HG02973 (cell line): ENCODE data around the gene STK32B.

Experiments used
- ATAC-seq: cut with Tn5 transposase; IDR thresholded peaks from one replicate; pipeline ENCODE4 v1.9.1; 2021; ENCODE audit warnings: moderate library complexity; ENCODE audit not compliant: unreplicated experiment

STK32B gene

DNA sequence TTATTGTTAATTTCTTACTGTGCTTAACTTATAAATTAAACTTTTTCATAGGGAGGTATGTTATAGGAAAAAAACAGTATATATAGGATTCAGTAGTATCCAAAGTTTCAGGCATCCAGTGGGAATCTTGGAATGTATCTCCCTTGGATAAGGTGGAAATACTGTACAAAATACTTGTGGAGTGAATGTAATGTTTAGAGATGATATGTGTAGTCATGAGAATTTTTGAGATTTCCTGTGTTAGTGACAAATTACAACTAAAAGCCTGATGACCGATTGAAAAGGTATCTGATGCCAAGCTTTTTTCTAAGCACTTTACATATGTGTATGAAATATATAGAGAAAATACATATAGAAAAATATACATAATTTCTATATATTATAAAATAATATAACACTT, 69.2 kb downstream of the STK32B start:
- ATAC-seq = no peak

DNA sequence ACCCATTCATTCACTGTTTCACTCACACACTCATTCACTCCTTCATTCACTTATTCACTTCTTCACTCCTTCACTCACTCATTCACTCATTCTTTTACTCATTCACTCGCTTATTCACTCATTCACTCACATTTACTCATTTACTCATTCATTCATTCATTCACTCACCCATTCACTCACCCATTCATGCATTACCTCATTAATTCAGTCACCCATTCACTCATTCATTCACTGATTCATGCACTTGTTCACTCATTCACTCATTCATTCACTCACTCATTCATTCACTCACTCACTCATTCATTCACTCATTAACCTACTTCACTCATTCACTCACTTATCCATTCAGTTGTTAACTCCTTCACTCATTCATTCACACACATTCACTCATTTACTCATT, 70.8 kb downstream of the STK32B start:
- no peak for ATAC-seq

DNA sequence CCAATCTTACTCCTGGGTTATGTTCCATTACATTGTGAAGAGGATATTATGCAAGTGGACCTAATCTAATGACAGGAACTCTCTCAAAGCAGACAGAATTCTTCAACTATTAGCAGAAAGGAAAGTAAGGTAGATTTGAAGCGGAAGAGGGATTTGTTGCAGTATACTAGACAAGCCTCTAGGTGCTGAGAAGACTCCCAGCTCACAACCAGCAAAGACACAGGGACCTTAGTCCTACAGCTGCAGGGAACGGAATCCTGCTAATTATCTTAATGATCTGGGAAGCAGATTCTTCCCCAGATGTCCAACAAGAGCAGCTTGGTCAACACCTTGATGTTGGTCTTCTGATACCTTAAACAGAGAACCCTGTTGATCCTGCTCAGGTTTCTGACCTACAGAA, 73.6 kb downstream of the STK32B start:
- ATAC-seq = no peak

DNA sequence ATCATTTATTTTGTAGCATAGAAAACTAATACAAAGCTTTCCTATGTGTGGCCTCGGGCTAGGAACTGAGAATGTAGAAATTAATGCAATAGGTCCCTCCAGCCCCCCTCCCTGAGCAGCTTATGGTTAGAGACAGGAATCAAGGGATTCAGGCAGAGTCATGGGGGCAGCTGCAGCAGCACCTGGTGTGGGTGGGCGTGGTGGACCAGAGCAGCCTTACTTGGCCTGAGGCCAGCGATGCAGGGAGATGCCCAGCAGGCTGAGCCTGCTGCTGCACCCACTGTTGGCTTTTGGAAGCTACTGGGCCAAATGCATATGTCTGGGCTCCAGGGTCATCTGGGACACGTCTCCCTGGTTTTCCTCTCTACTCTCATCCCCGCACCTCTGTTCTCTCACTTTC, 74.0 kb downstream of the STK32B start:
- no peak for ATAC-seq

DNA sequence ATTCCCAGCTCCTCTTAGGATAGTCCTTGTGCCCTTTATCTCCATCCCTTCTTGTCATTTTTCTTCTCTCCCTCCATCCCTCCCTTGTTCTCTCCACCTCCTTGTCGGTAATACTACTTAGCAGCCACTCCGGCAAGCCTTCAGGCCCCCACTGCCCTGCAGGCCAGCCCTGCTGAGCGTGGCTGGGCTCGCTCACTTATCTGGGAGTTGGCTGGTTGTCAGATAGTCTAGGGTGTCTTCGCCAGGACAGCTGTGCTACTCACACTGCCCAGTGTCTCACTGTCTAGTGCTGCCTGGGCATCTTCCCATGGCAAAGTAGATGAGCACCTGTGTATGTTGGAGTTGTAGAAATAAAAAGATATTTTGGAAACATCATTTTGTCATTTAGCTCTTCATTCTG, 75.0 kb downstream of the STK32B start:
- ATAC-seq = no peak

DNA sequence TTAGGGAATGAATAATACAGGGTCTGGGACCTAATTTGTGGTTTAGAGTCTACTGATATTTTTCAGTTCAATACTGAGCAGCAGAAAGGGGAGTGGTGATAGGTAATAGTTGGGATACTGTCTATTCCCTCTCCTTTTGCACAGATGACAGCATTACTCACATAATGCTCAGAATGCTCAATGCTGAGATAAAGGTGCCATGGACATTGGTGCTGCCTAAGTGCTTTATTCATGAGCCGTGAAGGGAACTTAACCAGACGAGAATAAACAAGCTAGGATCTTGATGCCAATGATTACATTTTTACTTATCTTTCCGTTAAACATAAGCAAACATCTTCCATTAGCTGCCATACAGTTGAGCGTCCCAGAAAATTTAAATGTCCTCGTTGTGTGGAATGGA, 75.6 kb downstream of the STK32B start:
- ATAC-seq = no peak

DNA sequence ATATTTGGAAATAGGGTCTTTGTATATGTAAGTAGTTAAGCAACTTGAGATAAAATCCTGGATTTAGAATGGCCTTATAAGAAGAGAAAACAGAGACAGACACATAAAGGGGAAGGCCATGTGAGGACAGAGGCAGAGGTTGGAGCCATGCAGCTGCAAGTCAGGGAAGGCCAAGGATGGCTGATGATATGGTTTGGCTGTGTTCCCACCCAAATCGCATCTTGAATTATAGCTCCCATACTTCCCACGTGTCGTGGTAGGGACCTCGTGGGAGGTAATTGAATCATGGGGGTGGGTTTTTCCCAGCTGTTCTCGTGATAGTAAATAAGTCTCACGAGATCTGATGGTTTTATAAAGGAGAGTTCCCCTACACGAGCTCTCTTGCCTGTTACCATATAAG, 76.3 kb downstream of the STK32B start:
- ATAC-seq = no peak

DNA sequence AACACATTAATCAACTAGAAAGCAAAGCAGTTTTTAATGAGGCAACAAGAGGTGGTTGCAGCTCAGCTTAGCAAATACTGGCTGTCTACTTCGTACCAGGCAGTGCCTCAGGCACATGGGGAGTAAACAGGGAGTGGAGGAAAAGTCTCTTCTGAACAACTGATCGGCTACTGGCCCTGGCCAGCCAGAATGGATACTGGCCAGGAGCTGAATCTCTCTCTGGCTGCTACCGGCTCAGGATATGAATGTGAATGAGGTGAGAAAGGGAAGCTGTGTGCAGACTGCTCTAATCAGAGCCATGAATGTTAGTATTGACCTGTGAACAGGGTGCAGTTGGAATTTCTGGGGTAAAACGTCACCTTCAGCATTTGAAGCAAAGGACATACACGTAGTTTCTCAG, 77.3 kb downstream of the STK32B start:
- ATAC-seq = no peak

DNA sequence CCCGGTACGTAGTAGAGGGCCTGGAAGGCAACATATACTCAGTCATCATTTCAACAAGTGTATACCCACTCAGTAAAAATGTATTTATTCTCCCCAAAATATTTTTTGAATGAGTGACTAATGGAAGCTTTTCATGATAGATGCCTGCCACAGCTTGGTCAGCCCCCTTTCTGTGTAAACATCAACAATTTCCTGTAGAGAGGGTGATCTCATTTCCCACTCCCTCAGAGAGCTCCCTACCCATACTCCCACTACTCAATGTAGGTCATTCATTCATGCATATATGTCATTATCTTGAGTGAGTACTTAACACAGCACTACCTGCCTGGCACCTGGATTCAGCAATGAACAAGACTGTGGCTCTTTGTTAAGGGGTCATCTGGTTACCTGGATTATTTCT, 81.9 kb downstream of the STK32B start:
- no peak for ATAC-seq

DNA sequence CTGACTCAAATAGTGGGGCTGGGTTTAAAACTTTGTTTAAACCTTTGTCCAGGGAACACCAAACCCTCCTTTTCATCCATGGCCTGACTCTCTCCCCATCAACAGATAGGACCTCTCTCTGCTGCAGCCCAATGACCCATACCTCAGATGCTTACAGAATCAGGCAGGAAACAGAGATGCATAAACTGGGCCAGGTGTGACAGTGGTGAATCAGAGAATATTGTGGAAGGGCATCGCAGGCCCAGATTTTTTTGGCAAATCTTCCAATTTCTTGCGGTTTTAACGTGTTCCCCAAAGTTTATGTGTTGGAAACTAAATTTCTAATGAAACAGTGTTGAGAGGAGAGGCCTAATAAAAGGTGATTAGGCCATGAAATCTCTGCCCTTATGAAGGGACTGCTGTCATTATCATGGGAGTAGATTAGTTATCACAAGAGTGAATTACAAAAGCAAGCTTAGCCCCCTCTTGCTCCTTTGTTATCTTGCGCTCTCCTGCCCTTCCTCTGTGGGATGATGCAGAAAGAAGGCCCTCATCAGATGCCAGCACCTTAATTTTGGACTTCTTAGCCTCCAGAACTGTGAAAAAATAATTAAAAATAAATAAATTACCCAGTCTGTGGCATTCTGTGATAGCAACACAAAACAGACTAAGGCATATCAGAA, 82.8 kb downstream of the STK32B start:
- no peak for ATAC-seq

DNA sequence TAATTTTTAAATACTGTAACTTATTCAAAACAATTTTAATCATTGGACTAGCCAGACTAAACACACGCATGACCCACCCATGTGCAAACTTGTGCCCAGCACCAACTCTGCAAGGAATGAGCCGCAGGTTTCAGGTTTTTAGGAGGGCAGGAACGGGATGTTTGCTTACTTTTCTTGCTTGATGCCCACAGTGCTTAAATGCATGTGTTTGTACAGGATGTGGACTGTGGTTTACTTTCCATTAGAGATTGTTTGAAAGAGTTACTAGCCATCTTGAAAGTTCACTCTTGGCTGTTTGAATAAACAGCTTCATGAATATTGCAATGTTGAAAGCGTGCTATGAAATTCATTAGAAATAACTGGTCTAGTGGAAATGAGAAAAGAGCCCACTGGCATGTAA, 83.3 kb downstream of the STK32B start:
- ATAC-seq = no peak

DNA sequence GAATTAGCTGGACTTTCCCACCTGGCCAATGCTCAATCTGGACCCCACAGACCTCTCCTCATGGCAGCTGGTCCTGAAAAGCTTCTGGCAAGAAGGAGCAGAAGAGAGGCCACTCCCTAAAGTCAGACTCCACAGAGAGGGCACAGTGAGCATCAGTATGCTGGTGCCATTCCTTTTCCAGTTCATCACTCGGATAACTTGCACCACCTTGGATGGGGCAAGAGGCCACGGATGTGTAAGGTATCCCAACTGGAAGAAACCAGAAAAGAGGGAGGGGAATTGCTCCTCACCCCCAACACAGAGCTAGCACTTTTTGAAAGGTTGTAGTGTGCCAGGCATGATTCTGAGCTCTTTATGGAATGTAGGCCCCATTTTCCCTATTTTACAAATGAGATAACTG, 85.9 kb downstream of the STK32B start:
- ATAC-seq = no peak

DNA sequence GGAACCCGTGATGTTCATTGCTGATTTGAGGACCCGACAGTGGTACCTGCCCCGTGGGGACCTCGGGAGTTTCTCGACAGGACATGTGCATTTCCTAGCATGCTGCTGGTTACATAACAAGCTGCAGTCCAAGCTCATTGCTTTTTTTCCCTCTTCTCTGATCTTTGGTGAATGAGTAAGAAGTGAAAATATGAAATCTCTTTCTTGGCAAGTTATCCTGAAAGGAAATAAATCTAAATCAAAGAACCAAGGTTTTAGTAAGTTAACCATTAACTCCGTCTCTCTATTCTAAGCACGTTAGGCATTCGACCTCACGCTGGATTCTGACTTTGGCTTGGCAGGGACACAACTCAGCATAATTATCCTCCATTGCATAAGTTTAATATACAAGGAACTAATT, 86.6 kb downstream of the STK32B start:
- ATAC-seq = no peak

DNA sequence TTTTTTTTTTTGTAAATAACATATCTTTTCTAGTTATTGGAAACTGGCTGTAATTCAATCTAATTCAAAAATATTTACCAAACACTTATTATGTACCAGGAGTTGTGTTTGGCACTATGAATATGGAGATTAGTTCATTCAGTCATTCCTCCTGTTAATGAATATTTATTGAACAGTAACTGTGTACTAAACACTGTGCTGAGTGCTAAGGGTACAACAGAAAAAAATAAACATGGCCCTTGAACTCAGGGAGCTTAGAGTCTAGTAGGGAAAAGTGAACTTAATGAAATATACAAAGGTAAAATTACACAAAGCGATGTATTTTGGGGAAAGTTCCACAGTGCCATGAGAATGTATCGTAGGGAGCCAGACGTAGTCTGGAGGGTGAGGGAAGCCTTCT, 87.1 kb downstream of the STK32B start:
- no peak for ATAC-seq

DNA sequence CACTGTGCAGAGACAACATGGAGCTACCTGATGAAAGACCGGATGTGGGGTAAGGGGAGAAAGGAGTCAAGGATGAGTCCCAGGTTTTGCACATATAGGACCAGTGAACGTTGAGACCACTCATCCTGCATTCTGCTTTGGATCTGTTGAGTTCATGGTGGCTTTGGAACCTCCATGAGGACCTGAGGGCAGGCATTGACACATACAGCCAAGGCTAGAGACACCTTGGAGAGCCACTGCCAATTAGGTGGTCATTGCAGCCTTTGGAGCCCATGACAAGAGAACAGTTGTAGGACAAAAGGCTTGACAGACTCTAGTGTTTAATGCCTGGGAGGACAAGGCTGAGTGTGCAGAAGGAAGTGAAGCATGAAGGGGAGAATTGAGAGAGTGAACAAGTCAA, 87.9 kb downstream of the STK32B start:
- ATAC-seq = no peak

DNA sequence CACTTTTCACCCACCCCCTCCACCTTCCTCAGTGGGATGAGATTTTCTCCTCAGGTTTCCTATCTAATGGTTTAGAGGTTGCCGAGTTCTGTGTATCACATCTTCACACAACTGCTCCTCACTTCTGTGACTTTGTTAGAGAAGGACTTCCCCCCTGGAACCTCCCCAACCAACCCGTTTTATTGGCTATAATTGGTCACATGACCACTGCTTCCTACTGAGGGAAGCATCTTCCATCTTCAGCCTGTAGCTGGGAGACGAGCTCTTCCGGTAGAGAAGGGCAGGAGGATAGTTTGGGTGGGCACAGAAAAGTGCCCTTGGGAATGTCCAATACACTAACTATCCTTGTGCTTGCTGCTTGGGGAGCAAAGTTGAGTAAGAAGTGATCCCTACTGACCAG, 90.5 kb downstream of the STK32B start:
- ATAC-seq = no peak

DNA sequence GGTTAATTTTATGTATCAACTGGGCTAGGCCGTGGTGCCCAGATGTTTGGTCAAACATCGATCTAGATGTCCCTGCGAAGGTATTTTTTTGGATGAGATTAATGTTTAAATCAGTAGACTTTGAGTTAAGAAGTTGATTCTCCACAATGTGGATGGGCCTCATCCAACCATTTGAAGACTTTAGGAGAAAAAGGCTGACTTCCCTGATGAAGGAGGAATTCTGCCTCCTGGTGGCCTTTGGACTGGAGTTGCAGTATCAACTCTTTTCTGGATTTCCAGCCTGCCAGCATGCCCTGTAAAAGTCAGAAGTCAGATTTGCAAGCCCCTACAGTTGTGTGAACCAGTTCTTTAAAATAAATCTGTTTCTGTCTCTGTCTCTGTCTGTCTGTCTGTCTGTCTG, 91.4 kb downstream of the STK32B start:
- ATAC-seq = no peak

DNA sequence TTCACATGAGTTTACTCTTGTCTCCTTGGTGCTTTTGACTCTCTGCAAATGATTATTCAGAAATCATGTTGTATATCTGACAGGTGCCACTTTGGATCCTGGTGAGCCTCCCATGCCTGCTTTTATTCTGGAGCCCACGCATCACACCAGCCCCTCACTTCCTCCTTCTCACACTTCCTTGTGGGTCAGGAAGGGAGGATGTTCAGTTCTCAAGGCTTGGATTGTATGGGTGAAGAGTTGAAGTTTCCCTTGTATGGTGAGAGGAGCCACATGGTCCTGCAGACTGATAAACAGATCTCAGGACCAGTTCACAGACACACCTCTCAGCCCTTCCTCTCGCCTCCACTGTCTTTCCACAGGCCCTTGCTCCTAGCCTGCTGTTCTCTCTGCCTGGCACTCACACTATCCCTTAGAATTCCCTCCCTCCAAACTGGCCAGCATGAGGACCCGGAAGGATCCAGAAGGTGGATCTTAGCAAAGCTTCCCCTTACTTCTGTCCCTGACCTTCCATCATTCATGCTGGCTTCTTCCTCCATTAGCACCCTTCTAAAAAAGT, 92.1 kb downstream of the STK32B start:
- ATAC-seq = no peak

DNA sequence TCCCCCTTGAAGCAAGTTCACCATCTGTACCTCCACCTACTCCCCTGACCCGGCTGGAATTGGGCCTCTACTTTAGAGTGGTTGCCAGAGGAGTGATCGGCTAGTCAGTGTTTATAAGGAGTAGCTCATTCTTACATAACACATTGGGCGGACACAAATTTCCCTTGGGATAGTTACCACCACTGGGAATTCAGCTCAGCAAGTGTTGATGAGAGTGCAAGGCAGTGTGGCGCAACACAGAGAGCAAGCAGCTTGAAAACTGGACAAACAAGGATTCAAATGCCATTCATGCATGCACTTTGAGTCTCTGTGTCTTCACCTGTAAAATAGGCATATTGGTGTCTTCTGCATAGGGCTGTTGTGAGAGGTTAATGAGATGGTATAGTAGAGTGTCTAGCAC, 92.7 kb downstream of the STK32B start:
- no peak for ATAC-seq

DNA sequence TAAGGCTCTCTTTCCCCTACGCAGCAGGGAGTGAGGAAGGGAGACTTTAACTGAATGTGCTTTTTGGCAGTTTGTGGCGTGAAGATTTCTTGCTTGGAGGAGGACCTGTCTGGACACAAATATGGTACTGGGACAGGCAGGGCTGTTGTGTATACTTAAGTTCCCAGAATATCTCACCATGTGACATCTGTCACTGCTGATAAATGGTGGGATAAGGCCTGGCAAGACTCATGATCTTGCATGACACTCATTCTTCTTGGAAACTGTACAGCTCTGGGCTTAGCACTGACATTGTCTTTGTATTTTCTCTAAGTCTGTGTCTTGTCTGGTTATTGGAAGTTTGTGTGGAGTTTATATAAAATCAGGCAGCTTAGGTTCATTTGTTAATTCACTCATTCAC, 93.1 kb downstream of the STK32B start:
- no peak for ATAC-seq

DNA sequence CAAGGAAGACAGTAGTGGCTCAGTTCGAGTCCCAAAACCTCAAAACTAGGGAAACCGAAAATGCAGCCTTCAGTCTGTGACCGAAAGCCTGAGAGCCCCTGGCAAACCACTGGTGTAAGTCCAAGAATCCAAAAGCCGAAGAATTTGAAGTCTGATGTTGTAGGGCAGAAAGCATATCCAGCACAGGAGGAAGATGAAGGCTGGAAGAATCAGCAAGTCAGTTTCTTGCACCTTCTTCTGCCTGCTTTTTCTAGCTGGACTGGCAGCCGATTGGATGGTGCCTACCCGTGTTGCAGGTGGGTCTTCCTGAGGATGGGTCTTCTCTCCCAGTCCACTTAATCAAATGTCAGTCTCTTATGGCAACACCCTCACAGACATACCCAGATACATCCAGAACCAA, 95.0 kb downstream of the STK32B start:
- ATAC-seq = no peak

DNA sequence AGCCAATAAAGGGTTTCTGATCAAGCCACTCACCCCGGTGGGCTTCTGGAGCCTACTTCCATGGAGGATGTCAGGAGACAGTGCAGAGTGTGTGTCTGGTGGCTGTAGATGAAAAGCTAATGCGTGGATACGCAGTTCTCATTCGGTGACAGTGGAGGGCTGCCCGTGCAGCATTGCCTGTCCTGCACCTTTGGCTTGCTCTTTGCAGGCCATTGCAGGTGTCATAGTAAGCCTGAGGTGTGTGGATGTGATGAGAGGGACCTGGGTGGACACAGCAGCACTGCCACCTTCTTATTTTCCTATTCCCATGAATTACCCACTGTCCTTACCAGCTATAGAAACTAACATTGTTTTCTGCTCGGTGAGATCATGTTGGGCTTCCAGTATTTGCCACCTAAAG, 101.2 kb downstream of the STK32B start:
- ATAC-seq = no peak

DNA sequence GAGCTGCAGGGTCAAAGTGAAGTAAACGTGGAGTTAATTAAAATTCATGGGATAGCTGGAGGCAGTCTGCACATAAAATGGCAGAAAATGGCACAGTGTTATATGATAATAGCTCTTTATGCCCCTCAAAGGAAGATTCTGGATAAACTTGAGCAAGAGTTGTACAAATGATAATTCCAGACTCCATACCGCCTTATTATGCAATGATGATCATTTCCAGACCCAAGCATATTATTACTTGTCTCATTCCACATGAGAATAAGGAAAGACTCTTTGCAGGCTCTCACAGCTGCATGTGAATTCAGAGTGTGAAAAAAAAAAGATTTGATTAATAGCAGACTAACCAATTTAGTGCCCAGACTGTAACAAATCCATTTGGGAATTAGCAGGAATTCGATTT, 105.4 kb downstream of the STK32B start:
- ATAC-seq = no peak
